Endothelial cell of umbilical vein (primary cell): ENCODE results near the gene DIAPH3. TPM values are rescaled to one million over a fixed set of nuclear protein-coding genes. Genes with fewer than 3 reads are reported as not detected.

Experiments
- BruUV-seq: library from RNA; stranded (reverse); fragments of 400-500 nt; replicated peaks from 2 replicates; lab custom pipeline; 2021; lab: Mats Ljungman, UMichigan
- CTCF ChIA-PET: fragments of 300-600, 350-600 bp; sonication (Branson Sonifier 250); formaldehyde crosslinking; loops from one replicate; lab custom pipeline; 2021; ENCODE audit warnings: antibody characterized with exemption, inconsistent platforms; lab: Charles Lee
- POLR2A ChIA-PET: fragments of 300-600, 350-600 bp; sonication (Branson Sonifier 250); formaldehyde crosslinking; loops from one replicate; lab custom pipeline; 2021; ENCODE audit warnings: antibody characterized with exemption, inconsistent platforms; lab: Charles Lee
- DNase-seq: peaks from one replicate; pipeline ENCODE4 v3.0.0-alpha.2; 2011; ENCODE audit warnings: low read depth, low spot score
- FAIRE-seq: peaks from 2 replicates; lab custom pipeline; 2011; peaks lifted over from hg19 to GRCh38; lab: Jason Lieb, UNC
- H2AFZ ChIP-seq: 2 replicates; pipeline ENCODE4 v1.6.0; 2012; ENCODE audit warnings: low read depth, low read length, control low read depth, inconsistent platforms
- H3K27ac ChIP-seq: 2 replicates; pipeline ENCODE4 v1.5.1; 2011; ENCODE audit warnings: low read depth, mild to moderate bottlenecking, control low read depth, low read length, moderate library complexity; ENCODE audit not compliant: insufficient read depth
- H3K27me3 ChIP-seq, 2 experiments: 2 replicates each; pipeline versions ENCODE4 v1.6.0 to v1.6.1; 2011; ENCODE audit warnings: low read length in 2 of 2, mixed read lengths in 1 of 2; ENCODE audit not compliant: control insufficient read depth in 2 of 2, insufficient read depth in 2 of 2
- H3K36me3 ChIP-seq, 2 experiments: 2 replicates in 1 of 2; 3 replicates in 1 of 2; pipeline ENCODE4 v1.5.1; 2011; ENCODE audit warnings: low read length in 2 of 2, mild to moderate bottlenecking in 1 of 2, moderate library complexity in 1 of 2; ENCODE audit not compliant: control insufficient read depth in 2 of 2, insufficient read depth in 2 of 2; ENCODE audit errors: extremely low read depth in 1 of 2
- H3K4me1 ChIP-seq: 3 replicates; pipeline ENCODE4 v1.5.1; 2011; ENCODE audit warnings: mild to moderate bottlenecking, low read length; ENCODE audit not compliant: control insufficient read depth, insufficient read depth; ENCODE audit errors: extremely low read depth
- H3K4me2 ChIP-seq: 2 replicates; pipeline ENCODE4 v1.6.1; 2011; ENCODE audit warnings: low read length, control low read depth, mixed read lengths; ENCODE audit not compliant: insufficient read depth
- H3K4me3 ChIP-seq, 3 experiments: fragments of 200-600 bp in 1 of 3; sonication (generic), shearing (Covaris generic) in 1 of 3; replicated peaks in 1 of 3; 2 replicates each; pipeline ENCODE4 v1.5.1; 2011 to 2016; ENCODE audit warnings: control low read depth in 3 of 3, low read length in 3 of 3, mild to moderate bottlenecking in 2 of 3, inconsistent platforms in 1 of 3, low read depth in 1 of 3, moderate library complexity in 1 of 3; ENCODE audit not compliant: insufficient read depth in 1 of 3
- H3K79me2 ChIP-seq: 2 replicates; pipeline ENCODE4 v1.6.0; 2012; ENCODE audit warnings: low read length, inconsistent platforms; ENCODE audit not compliant: control insufficient read depth, insufficient read depth
- H3K9ac ChIP-seq: replicated peaks from 2 replicates; pipeline ENCODE3; 2011; ENCODE audit warnings: low read length, control low read depth; ENCODE audit not compliant: insufficient read depth; ENCODE audit errors: extremely low read depth
- H3K9me1 ChIP-seq: replicated peaks from 3 replicates; pipeline ENCODE4 v1.6.0; 2011; ENCODE audit warnings: mild to moderate bottlenecking, low read length; ENCODE audit not compliant: control insufficient read depth, insufficient read depth; ENCODE audit errors: extremely low read depth
- H3K9me3 ChIP-seq: replicated peaks from 2 replicates; pipeline ENCODE4 v1.5.1; 2012; ENCODE audit warnings: low read length, inconsistent platforms; ENCODE audit not compliant: control insufficient read depth, insufficient read depth
- H4K20me1 ChIP-seq: replicated peaks from 2 replicates; pipeline ENCODE3; 2011; ENCODE audit warnings: mild to moderate bottlenecking, low read length; ENCODE audit not compliant: control insufficient read depth, insufficient read depth; ENCODE audit errors: extremely low read depth
- CTCF ChIP-seq, 2 donors: IDR thresholded peaks; 1 replicate in 1 of 2; 2 replicates in 1 of 2; pipeline ENCODE4 v1.5.1; 2011; ENCODE audit warnings: low read length in 2 of 2, mild to moderate bottlenecking in 2 of 2, moderate library complexity in 2 of 2, control low read depth in 1 of 2, inconsistent platforms in 1 of 2, low read depth in 1 of 2; ENCODE audit not compliant: insufficient read depth in 1 of 2; ENCODE audit errors: extremely low read depth in 1 of 2
- EZH2 ChIP-seq: IDR thresholded peaks from 2 replicates; pipeline ENCODE4 v1.6.1; 2012; ENCODE audit warnings: borderline replicate concordance, low read depth, mild to moderate bottlenecking, moderate library complexity, low read length, inconsistent platforms; ENCODE audit not compliant: severe bottlenecking
- FOS ChIP-seq: IDR thresholded peaks from 2 replicates; pipeline ENCODE4 v1.6.1; 2011; ENCODE audit warnings: mild to moderate bottlenecking, low read length, moderate library complexity, borderline replicate concordance; ENCODE audit not compliant: insufficient read depth
- GATA2 ChIP-seq: IDR thresholded peaks from 2 replicates; pipeline ENCODE4 v1.7.0; 2011; ENCODE audit warnings: low read depth, mild to moderate bottlenecking, moderate library complexity, mixed read lengths, low read length; ENCODE audit not compliant: insufficient read length, insufficient read depth
- JUN ChIP-seq: IDR thresholded peaks from 2 replicates; pipeline ENCODE4 v1.6.1; 2011; ENCODE audit warnings: borderline replicate concordance, low read depth; ENCODE audit not compliant: insufficient read length, insufficient read depth
- MAX ChIP-seq: IDR thresholded peaks from 2 replicates; pipeline ENCODE4 v1.6.1; 2011; ENCODE audit not compliant: insufficient read depth, insufficient read length
- MYC ChIP-seq: IDR thresholded peaks from one replicate; pipeline ENCODE4 v1.6.1; 2011; ENCODE audit warnings: mild to moderate bottlenecking, low read depth, low read length
- POLR2A ChIP-seq: IDR thresholded peaks from 2 replicates; pipeline ENCODE4 v1.6.1; 2012; ENCODE audit warnings: low read depth, mild to moderate bottlenecking, control low read depth, low read length
- POLR2AphosphoS5 ChIP-seq: IDR thresholded peaks from 2 replicates; pipeline ENCODE4 v1.6.1; 2012; ENCODE audit warnings: low read depth, mild to moderate bottlenecking, control low read depth, low read length, moderate library complexity; ENCODE audit not compliant: insufficient read depth
- dilution Hi-C: fragments of 300-500 bp; cut with MboI; formaldehyde crosslinking; loops from one replicate; pipeline ENCODE4 v1.15.0; 2019; ENCODE audit warnings: low sequenced_read_pairs; ENCODE audit not compliant: extremely low pct_ligation_motif_present
- intact Hi-C: fragments of 100-400 bp; cut with micrococcal nuclease; formaldehyde crosslinking; loops from one replicate; pipeline ENCODE4 v1.10.0; 2022
- polyA plus RNA-seq, 4 experiments: library from polyadenylated mRNA; depleted of rRNA in 3 of 4; stranded (reverse) in 3 of 4; unstranded in 1 of 4; fragments of >200 nt; gene quantifications; 2 replicates each; pipeline versions ENCODE4 v1.2.1 to v1.2.3, GENCODE V29; 2011 to 2012; ENCODE audit warnings: missing spikeins in 1 of 4
- total RNA-seq: library from RNA; stranded (reverse); gene quantifications from 2 replicates; pipeline ENCODE4 v1.2.3, GENCODE V29; 2021

Gene DIAPH3
- total and polyA plus RNA-seq, 2 donors (not counting 3 experiments of a cell fraction or from before 2014, with no cell fraction given): 9.9 to 44.0 TPM

- Histone ChIP-seq H3K9ac (no peak overlapping the region), H4K20me1 (no peaks in the 10 kb centered on the region), H3K27ac (no peak overlapping the region), H3K9me3 (no peaks in the 10 kb centered on the region), H3K9me1 (no peaks in the 10 kb centered on the region), H2AFZ (no peak overlapping the region), H3K4me1 (no peaks in the 10 kb centered on the region), H3K27me3 (no peaks in the 10 kb centered on the region), H3K36me3 (no peaks in the 10 kb centered on the region), H3K79me2 (peaks cover 12% of the 10 kb centered on the region), H3K4me3 (no peak overlapping the region), H3K4me2 (no peak overlapping the region)
- TF ChIP-seq FOS: no peak
- no peak for TF ChIP-seq MAX
- no peak for TF ChIP-seq MYC
- TF ChIP-seq POLR2AphosphoS5: no peak
- no peak for TF ChIP-seq GATA2
- no peak for TF ChIP-seq CTCF (IDR thresholded peaks at IDR 0.05; ENCODE audit: extremely low read depth in 1 of 2, insufficient read depth in 1 of 2, low read depth in 1 of 2, low read length in 2 of 2)
- no peak for TF ChIP-seq POLR2A
- no peak for TF ChIP-seq JUN
- no peak for TF ChIP-seq EZH2
- ChIA-PET CTCF (interaction anchor here (0.8 to 1.4 kb wide), 2 partner anchors 12 to 112 kb away, joined by 3 read pairs; no protein-coding TSS in a partner anchor), POLR2A (no interaction called here)
- peak; percentile 12 for FAIRE-seq
- intact Hi-C loops (no loop called here), dilution Hi-C loops (no loop called here)
- DNase-seq: no peak
- BruUV-seq: no TSS peak
Observed at GRCh38 chr13:60074397-60074796, 89.3 kb downstream of the DIAPH3 start.
